Fibroblast of mammary gland (primary cell): ENCODE data around the gene ENTR1.
"Not testable (repeated sequence)": the region's sequence is repeated elsewhere in the genome, so short reads cannot be mapped to it uniquely, and the experiment has no call there.

ENCODE experiments used
- DNase-seq: peaks from one replicate; pipeline ENCODE4 v3.0.0-alpha.2; 2010; ENCODE audit warnings: low read depth
- H3K4me3 ChIP-seq: 2 replicates; pipeline ENCODE4 v1.5.1; 2011; ENCODE audit warnings: low read depth, mild to moderate bottlenecking, low read length, moderate library complexity; ENCODE audit not compliant: control insufficient read depth
- TF ChIP-seq, protein P1 (sequence below): conservative IDR thresholded peaks from 2 replicates; pipeline ENCODE4 v1.5.1; 2011; ENCODE audit warnings: low read depth, low read length, inconsistent platforms; ENCODE audit not compliant: control insufficient read depth, insufficient read depth

The ENTR1 gene

DNA sequence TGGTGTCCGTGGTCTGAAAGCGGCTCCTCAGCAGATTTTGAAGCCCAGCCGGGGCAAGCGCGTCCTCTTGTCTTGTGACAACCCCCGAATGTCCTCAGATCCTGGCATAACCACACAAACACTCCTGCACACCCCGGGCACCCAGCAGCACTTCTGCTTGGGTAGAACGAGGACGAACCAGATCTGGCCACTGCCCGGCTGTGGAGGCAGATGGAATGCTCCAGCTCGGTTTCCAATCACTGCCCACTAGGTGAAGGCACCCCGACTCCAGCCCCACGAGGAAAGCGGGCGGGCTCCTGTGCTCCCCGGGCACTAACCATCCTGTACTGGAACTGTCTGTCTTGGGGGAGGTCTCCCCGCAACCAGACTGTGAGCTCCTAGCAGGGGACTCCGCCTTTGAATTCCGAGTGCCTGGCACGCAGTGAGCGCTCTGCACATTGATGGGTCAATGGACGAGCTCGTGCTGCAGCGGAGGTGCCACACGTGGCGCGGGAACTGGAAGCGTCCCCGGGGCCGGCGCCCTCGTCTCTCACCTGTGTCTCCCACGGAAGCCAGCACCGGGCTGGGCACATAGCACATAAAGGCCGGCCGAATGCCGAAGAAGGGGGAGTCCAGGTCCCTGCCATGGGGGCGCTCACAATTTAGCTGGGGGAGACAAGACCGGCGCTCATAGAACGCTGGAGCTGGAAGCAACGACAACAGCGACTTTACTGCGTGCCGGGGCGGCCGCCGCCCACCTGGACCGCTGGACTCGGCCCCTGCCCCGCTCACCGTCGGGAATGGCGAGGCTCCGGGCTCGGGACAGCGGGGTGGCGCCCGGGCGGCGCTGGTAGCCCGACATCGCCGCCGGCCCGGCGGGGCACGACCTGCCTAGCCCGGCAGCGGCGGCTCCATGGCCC lies 608 bp downstream of the ENTR1 start:
- H3K4me3 ChIP-seq: peak overlapping the region; percentile 75
- TF ChIP-seq, protein P1, sequence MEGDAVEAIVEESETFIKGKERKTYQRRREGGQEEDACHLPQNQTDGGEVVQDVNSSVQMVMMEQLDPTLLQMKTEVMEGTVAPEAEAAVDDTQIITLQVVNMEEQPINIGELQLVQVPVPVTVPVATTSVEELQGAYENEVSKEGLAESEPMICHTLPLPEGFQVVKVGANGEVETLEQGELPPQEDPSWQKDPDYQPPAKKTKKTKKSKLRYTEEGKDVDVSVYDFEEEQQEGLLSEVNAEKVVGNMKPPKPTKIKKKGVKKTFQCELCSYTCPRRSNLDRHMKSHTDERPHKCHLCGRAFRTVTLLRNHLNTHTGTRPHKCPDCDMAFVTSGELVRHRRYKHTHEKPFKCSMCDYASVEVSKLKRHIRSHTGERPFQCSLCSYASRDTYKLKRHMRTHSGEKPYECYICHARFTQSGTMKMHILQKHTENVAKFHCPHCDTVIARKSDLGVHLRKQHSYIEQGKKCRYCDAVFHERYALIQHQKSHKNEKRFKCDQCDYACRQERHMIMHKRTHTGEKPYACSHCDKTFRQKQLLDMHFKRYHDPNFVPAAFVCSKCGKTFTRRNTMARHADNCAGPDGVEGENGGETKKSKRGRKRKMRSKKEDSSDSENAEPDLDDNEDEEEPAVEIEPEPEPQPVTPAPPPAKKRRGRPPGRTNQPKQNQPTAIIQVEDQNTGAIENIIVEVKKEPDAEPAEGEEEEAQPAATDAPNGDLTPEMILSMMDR: no peak
- DNase-seq: peak; percentile 31

GRCh38 chr9:136407911-136408310 lies 2.5 kb downstream of the ENTR1 start:
- TF ChIP-seq, protein P1: no peak
- H3K4me3 ChIP-seq: no peak overlapping the region
- DNase-seq: no peak

- not testable (repeated sequence) for H3K4me3 ChIP-seq, DNase-seq
These were observed 3.4 kb downstream of the ENTR1 start for GRCh38 chr9:136407061-136407460.

DNA sequence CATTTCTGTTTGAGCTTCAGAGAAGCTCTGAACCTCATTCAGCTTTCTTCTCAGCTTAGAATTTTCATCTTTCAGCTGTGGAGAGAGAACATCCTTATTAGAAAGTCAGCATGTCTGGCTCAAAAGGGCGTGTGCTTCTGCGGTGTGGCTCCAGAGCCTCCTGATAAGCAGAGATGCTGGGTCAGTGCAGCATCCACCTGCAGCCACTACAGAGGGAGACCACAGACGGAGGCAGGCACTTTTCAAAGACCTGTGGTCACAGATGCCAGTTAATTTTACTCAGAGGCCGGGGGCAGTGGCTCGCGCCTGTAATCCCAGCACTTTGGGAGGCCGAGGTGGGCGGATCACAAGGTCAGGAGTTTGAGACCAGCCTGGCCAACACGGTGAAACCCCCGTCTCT lies 4.5 kb downstream of the ENTR1 start:
- not testable (repeated sequence) for DNase-seq, H3K4me3 ChIP-seq

GRCh38 chr9:136405481-136405880 lies 4.9 kb downstream of the ENTR1 start:
- no peak overlapping the region for H3K4me3 ChIP-seq

DNA sequence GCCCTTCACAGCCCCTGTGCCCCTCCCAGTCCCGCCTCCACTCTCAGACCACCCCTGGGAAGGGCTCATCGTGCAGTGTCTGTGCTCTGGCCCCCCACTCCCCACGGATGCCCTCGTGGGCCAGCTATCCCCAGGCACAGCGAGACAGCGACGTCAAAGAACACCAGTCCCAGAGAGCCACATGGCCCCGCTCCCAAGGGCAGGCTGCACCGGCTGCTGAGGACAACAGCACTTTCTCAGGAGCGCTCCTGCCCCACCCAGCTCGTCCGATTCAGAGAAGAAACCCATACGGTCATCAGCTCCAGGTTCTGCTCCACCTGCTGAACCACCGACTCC lies 5.6 kb downstream of the ENTR1 start:
- H3K4me3 ChIP-seq: no peak overlapping the region
- TF ChIP-seq, protein P1: no peak
- no peak for DNase-seq

More at GRCh38 chr9:136405481-136405880, 4.9 kb downstream of the ENTR1 start:
- TF ChIP-seq, protein P1: no peak
- no peak for DNase-seq

GRCh38 chr9:136403915-136404800 lies 6.3 kb downstream of the ENTR1 start:
- no peak for DNase-seq
- TF ChIP-seq, protein P1: no peak
- H3K4me3 ChIP-seq: no peak overlapping the region
